ENCODE results near the gene RNGTT.

- TF ChIP-seq POLR2A (IDR thresholded peaks at IDR 0.05) = no peak
- TF ChIP-seq CTCF (IDR thresholded peaks at IDR 0.05) = no peak
These were observed 20.7 kb upstream of the RNGTT start for GRCh38 chr6:88984152-88984551.

All from vagina (tissue), 2 donors.